GM18508 (cell line): Measurements from ENCODE around the gene INTS4.
"Not testable (repeated sequence)": the region's sequence is repeated elsewhere in the genome, so short reads cannot be mapped to it uniquely, and the experiment has no call there.

Experiments
- ATAC-seq: cut with Tn5 transposase; IDR thresholded peaks from one replicate; pipeline ENCODE4 v1.9.1; 2021; ENCODE audit warnings: moderate number of reproducible peaks; ENCODE audit not compliant: insufficient read depth, unreplicated experiment

The INTS4 gene, protein sequence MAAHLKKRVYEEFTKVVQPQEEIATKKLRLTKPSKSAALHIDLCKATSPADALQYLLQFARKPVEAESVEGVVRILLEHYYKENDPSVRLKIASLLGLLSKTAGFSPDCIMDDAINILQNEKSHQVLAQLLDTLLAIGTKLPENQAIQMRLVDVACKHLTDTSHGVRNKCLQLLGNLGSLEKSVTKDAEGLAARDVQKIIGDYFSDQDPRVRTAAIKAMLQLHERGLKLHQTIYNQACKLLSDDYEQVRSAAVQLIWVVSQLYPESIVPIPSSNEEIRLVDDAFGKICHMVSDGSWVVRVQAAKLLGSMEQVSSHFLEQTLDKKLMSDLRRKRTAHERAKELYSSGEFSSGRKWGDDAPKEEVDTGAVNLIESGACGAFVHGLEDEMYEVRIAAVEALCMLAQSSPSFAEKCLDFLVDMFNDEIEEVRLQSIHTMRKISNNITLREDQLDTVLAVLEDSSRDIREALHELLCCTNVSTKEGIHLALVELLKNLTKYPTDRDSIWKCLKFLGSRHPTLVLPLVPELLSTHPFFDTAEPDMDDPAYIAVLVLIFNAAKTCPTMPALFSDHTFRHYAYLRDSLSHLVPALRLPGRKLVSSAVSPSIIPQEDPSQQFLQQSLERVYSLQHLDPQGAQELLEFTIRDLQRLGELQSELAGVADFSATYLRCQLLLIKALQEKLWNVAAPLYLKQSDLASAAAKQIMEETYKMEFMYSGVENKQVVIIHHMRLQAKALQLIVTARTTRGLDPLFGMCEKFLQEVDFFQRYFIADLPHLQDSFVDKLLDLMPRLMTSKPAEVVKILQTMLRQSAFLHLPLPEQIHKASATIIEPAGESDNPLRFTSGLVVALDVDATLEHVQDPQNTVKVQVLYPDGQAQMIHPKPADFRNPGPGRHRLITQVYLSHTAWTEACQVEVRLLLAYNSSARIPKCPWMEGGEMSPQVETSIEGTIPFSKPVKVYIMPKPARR

DNA sequence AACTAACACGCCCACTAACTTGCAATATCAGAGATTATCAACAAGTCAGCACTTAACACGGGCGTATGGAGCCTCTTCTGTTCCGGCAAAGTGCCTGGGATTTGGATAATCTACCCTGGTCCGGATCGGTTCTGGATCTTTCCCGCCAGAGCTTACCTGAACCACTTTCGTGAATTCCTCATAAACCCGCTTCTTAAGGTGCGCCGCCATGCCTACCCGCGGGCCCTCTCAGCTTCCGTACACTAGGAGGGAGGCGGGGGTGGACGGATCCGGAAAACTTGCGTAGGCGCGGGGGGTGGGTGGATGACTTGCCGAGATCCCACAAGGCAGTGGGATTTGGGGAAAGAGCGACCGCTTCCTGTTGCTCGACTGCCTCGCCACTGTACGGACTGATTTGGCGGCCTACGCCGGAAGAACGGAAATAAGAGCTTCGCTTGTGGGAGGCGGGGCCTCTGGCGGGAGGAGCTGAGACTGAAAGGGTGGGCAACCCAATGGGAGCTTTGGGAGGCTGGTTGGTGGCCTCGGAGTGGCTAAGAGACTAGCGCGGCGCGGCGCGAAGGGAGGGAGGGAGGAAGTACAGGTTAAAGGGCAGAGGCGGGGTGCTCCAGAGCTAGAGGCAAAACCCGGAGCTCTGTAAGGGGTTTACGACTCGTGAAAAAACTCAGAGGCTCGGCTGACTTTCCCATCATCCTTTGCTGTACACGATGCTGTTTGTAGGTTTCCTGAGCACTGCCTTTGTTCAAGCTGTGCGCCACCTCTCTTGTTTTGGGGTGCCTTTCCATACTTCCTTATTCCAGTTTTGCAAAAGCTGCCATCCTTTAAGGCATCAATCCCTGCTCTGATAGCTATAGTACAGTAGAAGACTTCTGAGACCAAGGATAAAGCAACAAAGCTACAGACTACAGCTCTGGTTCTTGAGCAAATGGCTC lies at the start of gene INTS4:
Gene INTS4, minus strand, starts transcription at position 235 of the 929 bp plus-strand sequence. Its CDS starts 25 bp downstream, at position 210.
- peak; percentile 90 for ATAC-seq

DNA sequence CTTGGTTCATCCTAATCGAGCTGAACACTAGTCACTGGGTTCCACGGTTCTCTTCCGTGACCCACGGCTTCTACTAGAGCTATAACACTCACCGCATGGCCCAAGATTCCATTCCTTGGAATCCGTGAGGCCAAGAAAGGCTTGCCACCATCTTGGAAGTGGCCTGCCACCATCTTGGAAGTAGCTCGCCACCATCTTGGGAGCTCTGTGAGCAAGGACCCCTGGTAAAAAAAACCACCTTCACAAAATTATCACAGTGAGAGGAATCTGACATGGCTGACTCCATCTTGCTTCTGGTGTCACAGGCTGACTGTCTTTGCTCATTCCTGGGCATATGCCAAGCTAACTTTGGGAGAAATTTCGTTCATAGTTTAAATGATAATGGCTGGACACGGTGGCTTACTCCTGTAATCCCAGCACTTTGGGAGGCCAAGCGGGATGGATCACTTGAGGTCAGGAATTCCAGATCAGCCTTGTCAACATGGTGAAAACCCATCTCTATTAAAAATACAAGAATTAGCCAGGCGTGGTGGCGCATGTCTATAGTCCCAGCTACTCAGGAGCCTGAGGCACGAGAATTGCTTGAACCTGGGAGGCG lies 47.5 kb upstream of the INTS4 start:
- no peak for ATAC-seq

DNA sequence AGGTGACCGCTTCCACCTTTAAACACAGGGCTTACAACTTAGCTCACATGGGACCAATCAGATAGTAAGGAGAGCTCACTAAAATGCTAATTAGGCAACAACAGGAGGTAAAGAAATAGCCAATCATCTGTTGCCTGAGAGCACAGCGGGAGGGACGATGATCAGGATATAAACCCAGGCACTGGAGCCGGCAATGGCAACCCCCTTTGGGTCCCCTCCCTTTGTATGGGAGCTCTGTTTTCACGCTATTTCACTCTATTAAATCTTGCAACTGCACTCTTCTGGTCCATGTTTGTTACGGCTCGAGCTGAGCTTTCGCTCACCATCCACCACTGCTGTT lies 46.9 kb upstream of the INTS4 start:
- not testable (repeated sequence) for ATAC-seq

DNA sequence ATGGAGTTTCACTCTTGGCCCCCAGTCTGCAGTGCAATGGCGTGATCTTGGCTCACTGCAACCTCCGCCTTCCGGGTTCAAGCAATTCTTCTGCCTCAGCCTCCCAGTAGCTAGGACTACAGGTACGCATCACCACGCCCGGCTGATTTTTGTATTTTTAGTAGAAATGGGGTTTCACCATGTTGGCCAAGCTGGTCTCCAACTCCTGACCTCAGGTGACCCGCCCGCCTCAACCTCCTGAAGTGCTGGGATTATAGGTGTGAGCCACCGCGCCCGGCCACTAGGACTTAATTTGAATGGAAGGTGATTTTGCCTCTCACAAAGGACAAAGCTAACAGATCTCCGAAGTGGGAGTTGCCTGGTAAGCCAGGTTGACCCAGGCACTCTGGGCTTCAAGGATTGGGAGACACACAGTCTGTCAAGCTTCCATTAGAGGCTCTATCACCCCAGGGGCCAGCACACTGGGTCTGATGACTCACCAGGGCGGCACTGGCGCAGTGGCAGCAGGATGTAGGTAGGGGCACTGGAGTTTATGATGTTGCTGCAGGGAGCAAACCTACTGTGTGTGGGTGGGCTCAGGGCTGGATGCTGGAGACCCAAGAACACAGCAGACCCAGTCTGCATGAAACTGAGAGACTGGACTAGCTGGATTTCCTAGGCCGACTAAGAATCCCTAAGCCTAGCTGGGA lies 46.4 kb upstream of the INTS4 start:
- ATAC-seq = no peak

DNA sequence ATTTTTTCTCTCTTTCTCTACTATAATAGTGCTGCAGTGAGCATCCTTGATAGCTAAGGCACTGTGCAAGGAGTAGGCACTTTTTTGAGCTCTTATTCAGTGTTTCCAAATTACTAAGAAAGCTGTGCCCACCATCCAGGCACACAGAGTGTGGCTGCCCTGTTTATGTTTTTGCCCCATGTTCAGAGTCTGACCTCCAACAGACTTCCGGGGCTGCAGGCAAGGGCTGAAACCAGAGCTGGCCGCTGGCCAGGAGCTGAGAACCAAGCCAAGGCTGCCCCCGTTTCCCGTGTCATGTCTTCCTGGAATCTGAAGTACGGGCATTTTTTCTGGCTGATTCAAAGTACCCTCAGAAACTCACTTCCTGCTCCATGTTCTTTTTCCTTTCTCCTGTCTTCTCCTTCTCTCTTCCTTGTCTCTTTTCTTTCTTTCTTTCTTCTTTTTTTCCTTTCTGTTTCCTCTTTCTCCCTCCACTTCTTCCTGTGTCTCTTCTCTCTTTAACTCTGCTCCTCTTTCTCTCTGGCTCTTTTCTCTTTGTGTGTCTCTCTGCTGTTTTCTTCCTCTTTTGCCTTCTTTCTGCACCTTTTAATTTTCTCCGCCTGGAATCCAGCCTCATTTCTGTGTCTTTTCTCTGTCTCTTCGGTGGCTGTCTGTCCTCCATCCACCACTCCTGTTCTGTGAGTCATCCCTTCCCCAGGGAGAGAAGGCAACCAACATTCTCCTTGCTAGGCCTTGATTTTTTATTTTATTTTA lies 45.6 kb upstream of the INTS4 start:
- no peak for ATAC-seq

DNA sequence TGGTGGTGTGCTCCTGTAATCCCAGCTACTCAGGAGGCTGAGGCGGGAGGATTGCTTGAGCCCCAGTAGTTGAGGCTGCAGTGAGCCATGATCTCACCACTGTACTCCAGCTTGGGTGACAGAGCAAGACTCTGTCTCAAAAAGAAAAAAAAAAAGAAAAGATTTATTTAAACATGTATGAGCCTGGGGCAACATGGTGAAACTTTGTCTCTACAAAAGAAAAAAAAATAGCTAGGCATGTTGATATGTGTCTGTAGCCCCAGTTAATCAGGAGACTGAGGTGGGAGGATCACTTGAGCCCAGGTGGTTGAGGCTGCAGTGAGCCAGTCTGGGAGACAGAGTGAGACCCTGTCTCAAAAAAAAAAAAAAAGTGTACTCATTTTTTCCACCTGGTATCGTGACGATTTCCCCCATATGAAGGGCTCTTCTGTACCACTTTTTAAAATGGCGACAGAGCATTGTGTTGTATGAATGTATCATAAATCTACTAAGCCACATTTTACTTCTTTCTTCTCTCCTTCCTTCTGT lies 45.0 kb upstream of the INTS4 start:
- ATAC-seq = no peak

DNA sequence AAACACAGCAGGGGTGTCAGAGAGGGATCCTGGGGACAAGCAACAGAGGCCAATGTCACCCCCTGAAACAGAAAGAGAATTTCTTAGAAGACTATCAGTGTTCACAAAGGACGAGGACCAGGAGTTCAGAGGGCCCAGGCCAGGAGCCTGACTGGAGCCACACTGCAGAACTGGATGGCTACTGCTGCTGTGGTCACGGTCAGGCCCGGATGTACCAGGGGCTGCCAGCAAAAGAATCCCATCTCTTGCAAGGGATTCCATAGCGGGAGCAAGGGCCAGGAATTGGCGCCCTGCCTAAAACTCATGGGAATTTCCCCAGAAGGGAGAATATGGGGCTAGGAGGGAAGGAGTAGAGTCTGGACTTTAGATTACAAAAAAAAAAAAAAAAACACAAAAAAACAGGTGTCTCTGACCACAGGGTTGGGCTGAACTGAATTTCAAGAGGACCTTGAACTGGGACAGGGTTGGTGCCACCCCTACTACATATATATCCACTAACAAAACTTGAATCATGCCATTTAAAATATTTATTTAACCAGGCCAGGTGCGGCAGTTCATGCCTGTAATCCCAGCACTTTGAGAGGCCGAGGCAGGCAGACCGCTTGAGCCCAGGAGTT lies 44.3 kb upstream of the INTS4 start:
- ATAC-seq = no peak

DNA sequence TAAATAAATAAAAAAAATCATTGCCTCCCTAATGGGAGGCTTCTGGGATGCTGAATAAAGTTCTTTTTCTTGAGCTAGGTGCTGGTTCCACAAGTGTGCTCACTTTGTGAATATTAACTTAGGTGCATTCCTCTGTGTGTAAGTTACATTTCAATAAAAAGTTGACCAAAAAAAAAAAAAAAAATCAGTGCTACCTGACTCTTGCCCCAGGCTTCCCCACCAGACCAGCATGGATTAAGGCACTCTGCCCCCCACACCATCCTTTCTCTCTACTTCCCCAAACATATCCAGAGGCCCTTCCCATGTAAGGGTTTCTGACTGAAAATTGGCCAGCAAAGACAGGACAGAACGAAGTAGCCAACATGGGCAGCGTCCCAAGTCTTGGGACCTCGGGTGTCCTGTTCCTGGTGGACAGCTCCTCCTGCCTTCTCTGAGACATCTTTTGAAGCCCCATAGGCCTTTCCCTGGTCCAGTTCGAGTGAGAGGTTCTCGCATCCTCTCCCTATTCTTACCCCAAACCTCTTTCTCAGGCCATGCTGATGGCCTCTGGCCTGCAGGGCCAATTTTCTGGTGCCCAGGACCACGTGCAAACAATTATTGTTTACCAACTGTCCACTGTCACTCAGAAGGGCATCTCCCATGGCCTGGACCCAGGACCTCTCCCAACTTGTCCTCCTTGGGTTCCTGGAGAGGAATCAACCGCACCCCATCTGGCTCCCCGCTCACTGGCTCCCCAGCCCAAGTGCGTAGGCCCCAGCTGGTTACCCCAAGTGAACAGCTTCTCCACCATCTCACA lies 43.6 kb upstream of the INTS4 start:
- ATAC-seq = no peak

DNA sequence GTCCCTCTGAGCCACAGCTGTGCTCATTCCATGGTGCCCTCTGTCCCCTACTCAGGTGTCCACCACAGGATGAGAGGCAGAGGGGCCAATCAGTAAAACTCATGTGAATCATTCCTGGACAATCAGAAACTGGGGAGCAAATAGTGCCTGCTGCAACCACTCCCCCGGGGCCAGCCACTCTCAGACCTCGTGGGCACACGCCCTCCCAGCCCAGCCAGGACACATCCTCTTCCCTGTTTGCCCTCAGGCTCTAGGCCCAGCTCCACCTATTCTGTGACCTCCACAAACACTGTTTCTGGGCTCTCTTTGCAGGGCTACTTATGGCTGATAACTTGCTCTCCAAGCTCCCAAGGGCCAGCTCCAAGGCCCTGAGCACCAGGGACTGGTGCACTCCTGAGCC lies 42.6 kb upstream of the INTS4 start:
- ATAC-seq = no peak

DNA sequence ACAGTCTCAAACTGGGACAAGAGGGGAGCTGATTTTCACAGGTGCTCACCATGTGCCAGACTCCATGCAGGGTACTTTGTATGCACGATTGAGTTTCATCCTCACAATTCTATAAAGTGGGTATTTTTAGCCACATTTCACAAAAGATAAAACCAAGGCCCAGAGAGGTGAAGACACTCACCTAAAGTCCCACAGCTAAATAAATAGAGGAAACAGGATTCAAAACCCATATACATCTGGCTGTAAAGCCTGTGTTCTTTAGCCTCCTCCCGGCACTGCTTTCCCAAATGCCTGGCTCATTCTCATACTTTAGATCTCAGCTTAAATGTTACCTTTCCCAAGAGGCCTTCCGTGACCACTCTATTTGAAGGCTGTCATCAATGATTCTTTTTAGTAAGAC lies 41.8 kb upstream of the INTS4 start:
- ATAC-seq = no peak

DNA sequence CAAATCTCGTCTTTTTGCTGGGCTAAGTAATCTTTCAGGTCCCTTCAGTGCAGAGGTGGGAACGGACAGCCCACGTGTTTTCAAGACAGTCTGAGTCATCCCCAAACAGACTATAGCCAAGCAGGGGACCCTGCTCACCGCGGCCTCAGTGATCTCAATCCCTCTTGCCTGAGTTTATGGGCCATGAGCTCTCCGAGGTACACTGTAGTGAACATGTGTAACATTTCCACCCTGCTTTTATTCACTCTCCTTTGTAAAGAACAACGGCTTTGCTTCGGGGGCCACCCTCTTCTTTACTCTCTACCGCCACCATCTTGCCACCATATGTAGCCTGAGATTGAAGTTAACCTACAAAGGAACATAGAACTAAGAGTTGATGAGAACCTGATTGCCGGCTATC lies 40.2 kb upstream of the INTS4 start:
- no peak for ATAC-seq

DNA sequence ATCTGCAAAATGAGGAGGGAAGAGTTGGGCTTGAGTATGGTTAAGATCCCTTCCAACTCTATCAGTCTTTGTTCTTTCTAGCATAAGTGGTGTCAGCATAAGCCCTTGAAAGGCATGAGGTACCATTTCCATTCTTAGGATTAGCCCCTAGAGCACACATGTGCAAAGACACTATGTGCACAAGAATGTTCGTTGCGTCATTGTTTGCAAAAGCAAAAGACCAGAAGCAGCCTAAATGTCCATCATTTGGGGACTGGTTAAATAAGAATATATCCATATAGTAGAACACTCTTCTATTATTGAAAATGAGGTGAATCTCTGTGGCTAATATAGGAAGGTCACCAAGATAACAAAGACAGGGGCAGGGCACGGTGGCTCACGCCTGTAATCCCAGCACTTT lies 38.6 kb upstream of the INTS4 start:
- ATAC-seq = no peak

DNA sequence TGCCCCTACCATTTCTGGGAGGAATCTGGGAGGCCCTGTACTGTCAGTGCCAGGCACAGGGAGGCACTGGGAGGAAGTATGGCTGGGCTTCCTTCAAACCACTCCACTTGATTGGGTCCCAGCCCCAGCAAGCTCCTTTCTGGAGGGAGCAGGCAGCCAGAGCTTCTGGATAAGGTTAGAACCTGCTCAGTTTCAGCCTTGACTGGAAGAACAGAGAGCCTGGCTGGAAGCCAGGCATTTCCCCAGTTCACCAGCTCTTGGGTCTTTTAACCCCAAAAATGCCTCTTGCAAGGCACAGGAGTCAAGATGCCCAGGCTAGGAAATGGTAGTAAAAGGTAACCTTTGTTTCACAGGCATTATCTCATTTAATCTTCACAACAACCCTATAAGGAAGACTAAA lies 37.6 kb upstream of the INTS4 start:
- no peak for ATAC-seq

DNA sequence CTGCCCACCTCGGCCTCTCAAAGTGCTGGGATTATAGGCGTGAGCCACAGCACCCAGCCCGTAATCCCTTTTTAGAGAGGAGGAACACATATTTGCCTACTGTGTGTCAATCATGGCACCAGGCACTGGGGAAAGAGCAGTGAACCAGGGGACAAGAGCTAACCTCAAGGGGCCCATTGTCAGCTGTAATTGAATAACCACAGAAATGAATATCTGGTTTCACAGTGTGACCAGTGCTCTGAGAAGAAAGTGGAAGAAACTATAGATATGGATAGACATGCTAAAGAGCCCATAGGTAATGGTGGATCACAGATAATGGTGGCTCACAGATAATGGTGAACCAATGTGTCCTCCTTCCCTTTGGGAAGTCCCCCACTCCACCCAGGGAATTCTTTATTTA lies 37.2 kb upstream of the INTS4 start:
- ATAC-seq = no peak

DNA sequence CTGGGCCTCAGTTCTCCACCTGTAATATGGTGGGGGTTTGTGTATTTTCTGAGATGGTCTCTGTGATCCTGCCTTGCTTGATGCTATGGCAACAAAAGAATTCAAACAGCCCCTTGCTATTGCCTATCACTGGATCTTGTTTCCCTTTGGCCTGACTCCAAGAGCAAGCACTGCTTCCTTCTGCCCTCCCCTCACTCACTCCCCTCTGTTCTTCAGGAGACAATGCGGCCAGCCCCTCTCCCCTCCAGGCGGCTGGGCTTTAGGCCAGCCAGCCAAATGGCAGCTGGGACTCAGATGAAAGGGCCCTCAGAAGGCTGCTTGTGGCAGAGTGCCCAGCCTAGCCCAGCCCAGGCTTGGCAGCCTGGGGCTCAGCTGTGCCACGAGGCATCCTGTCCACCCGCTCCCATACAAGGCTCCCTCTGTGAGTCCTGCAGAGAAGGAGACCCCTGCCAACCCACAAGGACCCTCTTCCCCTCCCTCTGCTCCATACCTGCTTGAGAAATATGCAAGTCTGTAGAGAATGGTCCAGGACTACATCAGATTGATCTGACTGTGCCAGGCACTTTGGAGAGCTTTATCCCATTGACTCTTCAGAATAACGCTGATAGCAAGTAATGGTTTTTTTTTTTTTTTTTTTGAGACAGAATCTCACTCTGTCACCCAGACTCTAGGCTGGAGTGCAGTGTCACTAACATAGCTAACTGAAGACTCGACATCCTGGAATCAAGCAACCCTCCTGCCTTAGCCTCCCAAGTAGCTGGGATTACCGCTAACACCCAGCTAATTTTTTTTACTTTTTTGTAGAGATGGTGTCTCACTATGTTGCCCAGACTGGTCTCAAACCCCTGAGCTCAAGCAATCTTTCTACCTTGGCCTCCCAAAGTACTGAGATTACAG lies 36.2 kb upstream of the INTS4 start:
- ATAC-seq = no peak

DNA sequence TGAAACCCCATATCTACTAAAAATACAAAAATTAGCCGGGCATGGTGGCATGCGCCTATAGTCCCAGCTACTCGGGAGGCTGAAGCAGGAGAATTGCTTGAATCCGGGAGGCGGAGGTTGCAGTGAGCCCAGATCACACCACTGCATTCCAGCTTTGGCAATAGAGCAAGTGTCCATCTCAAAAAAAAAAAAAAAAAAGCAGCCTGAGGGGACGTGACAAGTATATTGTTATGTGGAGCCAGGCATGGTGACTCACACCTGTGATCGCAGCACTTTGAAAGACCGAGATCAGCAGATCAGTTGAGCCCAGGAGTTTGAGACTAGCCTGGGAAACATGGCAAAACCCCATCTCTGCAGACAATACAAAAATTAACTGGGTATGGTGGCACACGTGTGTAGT lies 34.0 kb upstream of the INTS4 start:
- ATAC-seq = not testable (repeated sequence)
